ENCODE data around the gene HBA2. TPM values are rescaled to one million over a fixed set of nuclear protein-coding genes. Genes with fewer than 3 reads are reported as not detected.

Gene HBA2
- total and polyA plus RNA-seq, 2 of the 4 experiments (the other 2 are of a cell fraction) = not detected

GRCh38 chr16:155031-155398 lies 17.7 kb upstream of the HBA2 start:
- ChIA-PET POLR2A (ENCODE audit: unreplicated experiment) (interaction anchor here (0.6 kb wide), 1 partner anchor 89 kb away, joined by 8 read pairs; no protein-coding TSS in a partner anchor), CTCF (no interaction called here)
- H3K4me1 ChIP-seq (ENCODE audit: control insufficient read depth, insufficient read depth, low read length) = no peaks in the 10 kb centered on the region
- no peaks in the 10 kb centered on the region for H3K79me1 ChIP-seq (ENCODE audit: low read depth in 1 of 2, low read length in 2 of 2)
- H3K18ac ChIP-seq (ENCODE audit: low read depth, low read length) = no peak overlapping the region
- H3K14ac ChIP-seq (replicated peaks; ENCODE audit: low read depth, low read length) = no peak overlapping the region
- H3K23ac ChIP-seq (ENCODE audit: low read depth, low read length) = peak overlapping the region; percentile 56; the same call in 1 of the 2 replicates
- no peak overlapping the region for H4K5ac ChIP-seq (ENCODE audit: low read depth, low read length)
- in situ Hi-C loops (cut with MboI; ENCODE audit: low sequenced_read_pairs) = no loop called here
- no peak overlapping the region for H2BK15ac ChIP-seq (ENCODE audit: low read depth, low read length)
- no peak overlapping the region for H3K4ac ChIP-seq (ENCODE audit: low read depth, low read length)
- no peaks in the 10 kb centered on the region for H4K20me1 ChIP-seq (ENCODE audit: insufficient read depth, low read length)
- H2AK9ac ChIP-seq (replicated peaks; ENCODE audit: low read depth, low read length, poor library complexity) = no peak overlapping the region
- no peak overlapping the region for H4K8ac ChIP-seq (ENCODE audit: low read depth in 2 of 2, low read length in 2 of 2)
- dilution Hi-C loops (cut with HindIII; ENCODE audit: low sequenced_read_pairs, unreplicated experiment) = no loop called here
- no peak overlapping the region for H4K91ac ChIP-seq (ENCODE audit: insufficient read depth, low read depth, low read length)
- H3K9ac ChIP-seq (ENCODE audit: low read depth, low read length) = peak overlapping the region; percentile 28; the same call in 1 of the 2 replicates
- H3K27ac ChIP-seq (ENCODE audit: insufficient read depth, low read length) = no peak overlapping the region
- no peaks in the 10 kb centered on the region for H3K36me3 ChIP-seq (ENCODE audit: control insufficient read depth, insufficient read depth, low read length)
- ATAC-seq (ENCODE audit: low read depth) (no peak), DNase-seq (no peak)
- TF ChIP-seq MAZ (IDR thresholded peaks at IDR 0.05; ENCODE audit: borderline replicate concordance, low read depth, low read length) (no peak), MXI1 (IDR thresholded peaks at IDR 0.05; ENCODE audit: borderline replicate concordance, low read depth, low read length) (no peak), FOS (IDR thresholded peaks at IDR 0.05; ENCODE audit: low read depth, low read length) (no peak), MAFK (IDR thresholded peaks at IDR 0.05; ENCODE audit: low read depth, low read length) (no peak), CTCF (conservative IDR thresholded peaks at IDR 0.05; ENCODE audit: low read depth, low read length) (no peak), NFE2L2 (IDR thresholded peaks at IDR 0.05; ENCODE audit: low read depth, low read length) (no peak), POLR2A (IDR thresholded peaks at IDR 0.05; ENCODE audit: low read depth, low read length) (no peak), CHD1 (IDR thresholded peaks at IDR 0.05; ENCODE audit: low read depth, low read length) (no peak), ELK1 (IDR thresholded peaks at IDR 0.05; ENCODE audit: borderline replicate concordance, low read depth, low read length) (no peak), SMC3 (IDR thresholded peaks at IDR 0.05; ENCODE audit: low read depth, low read length) (no peak), USF2 (IDR thresholded peaks at IDR 0.05; ENCODE audit: low read depth, low read length) (no peak)
- H2BK120ac ChIP-seq (ENCODE audit: low read depth, low read length) = no peak overlapping the region
- H2BK20ac ChIP-seq (ENCODE audit: low read depth, low read length) = no peak overlapping the region
- BruUV-seq (replicated peaks) = no TSS peak
- no peak overlapping the region for H2AK5ac ChIP-seq (ENCODE audit: low read depth, low read length)
- H3K9me1 ChIP-seq (ENCODE audit: insufficient read depth, low read length) = no peaks in the 10 kb centered on the region
- H2BK5ac ChIP-seq (ENCODE audit: low read depth, low read length, poor library complexity, severe bottlenecking) = no peak overlapping the region
- H2AFZ ChIP-seq (replicated peaks; ENCODE audit: low read length, poor library complexity) = peak overlapping the region; percentile 87
- peak overlapping the region; percentile 22; the same call in 1 of the 2 replicates for H3K4me3 ChIP-seq (ENCODE audit: insufficient read depth, low read depth, low read length)
- peaks cover 22% of the 10 kb centered on the region for H3K27me3 ChIP-seq (ENCODE audit: control insufficient read depth, insufficient read depth, low read length)
- intact Hi-C loops (cut with micrococcal nuclease) = no loop called here
- WGBS, 2 experiments (ENCODE audit: extremely low coverage in 2 of 2, insufficient read length in 1 of 2) = no CpG with 5 or more reads among the region's 7 CpGs
- no peak overlapping the region for H3K56ac ChIP-seq (ENCODE audit: extremely low read depth, insufficient read depth, low read length)
- no peaks in the 10 kb centered on the region for H3K9me3 ChIP-seq (ENCODE audit: control insufficient read depth, insufficient read depth, low read length)
- H3K4me2 ChIP-seq (ENCODE audit: low read depth, low read length) = peak overlapping the region; percentile 80
